Measurements from ENCODE around the gene GARIN3.

- no peak for TF ChIP-seq CTCF (IDR thresholded peaks at IDR 0.05)
- no peak for TF ChIP-seq POLR2A (IDR thresholded peaks at IDR 0.05)
Observed at GRCh38 chr5:157188270-157188669, 22.2 kb upstream of the GARIN3 start.

Data from adrenal gland (tissue), 5 donors.